Measurements from ENCODE around the gene KLF9.

GRCh38 chr9:70422371-70423043 lies 8.1 kb upstream of the KLF9 start:
- TF ChIP-seq CTCF (IDR thresholded peaks at IDR 0.05) (no peak), EZH2 (IDR thresholded peaks at IDR 0.05; ENCODE audit: borderline replicate concordance, insufficient read depth, low read depth, low read length, poor library complexity, severe bottlenecking) (no peak)

Data from B cell (primary cell).